ENCODE measurements around the gene RAMACL. TPM values are rescaled to one million over a fixed set of nuclear protein-coding genes. Genes with fewer than 3 reads are reported as not detected.

Gene RAMACL
- total RNA-seq, 4 donors from 2014 or later = 1.5 to 8.1 (median 1.8) TPM; not detected in 1

DNA sequence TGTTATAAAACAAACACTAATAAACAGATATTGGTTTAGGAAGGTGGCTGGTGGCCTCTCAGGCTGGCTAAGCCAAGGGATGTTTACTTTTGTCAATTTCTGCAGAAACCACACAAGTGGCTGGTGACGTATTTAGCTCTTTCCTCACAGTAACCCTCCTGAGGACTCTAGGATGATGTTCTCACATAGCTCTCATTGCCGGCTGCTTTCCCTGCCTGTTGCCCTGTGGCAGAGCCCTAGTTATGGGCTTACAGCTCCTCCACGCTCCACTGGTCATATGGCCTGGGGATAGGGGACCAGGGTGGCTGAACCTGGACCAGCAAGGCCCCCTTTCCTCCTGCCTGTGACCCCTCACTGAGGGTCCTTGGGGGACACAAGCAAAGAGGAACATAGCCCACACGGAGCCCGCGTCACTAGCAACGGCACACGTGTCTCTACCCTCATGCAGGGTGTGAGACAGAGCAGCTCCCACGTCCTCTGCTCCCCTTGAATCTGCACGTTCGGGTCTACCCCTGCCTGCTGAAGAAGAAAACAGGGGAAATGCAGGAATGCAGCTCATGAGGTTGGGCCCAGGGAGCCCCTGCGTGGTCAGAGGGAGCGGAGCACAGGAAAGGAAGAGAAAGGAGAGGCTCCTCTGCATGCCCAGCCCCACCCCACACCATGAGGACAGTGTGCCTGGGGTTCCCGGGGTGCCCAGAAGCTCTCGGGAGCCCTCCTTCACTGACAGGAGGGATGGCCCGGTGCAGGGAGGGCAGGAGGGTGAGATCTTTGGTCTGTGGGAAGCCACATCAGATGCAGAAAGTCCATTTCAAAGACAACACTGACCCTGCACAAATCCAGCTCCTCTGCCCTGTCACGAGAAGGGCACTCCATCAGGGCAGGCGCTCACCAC is 13.9 kb downstream of the RAMACL start:
- Histone ChIP-seq H3K27me3 (no peaks in the 10 kb centered on the region), H3K4me3 (no peak overlapping the region), H3K9me3 (peaks cover 0 to 5% of the 10 kb centered on the region in 2 donors), H3K27ac (no peak overlapping the region), H3K4me1 (peaks cover 0 to 7% of the 10 kb centered on the region in 2 donors), H3K36me3 (no peaks in the 10 kb centered on the region)
- TF ChIP-seq POLR2A (IDR thresholded peaks at IDR 0.05) = no peak
- TF ChIP-seq, protein P1, sequence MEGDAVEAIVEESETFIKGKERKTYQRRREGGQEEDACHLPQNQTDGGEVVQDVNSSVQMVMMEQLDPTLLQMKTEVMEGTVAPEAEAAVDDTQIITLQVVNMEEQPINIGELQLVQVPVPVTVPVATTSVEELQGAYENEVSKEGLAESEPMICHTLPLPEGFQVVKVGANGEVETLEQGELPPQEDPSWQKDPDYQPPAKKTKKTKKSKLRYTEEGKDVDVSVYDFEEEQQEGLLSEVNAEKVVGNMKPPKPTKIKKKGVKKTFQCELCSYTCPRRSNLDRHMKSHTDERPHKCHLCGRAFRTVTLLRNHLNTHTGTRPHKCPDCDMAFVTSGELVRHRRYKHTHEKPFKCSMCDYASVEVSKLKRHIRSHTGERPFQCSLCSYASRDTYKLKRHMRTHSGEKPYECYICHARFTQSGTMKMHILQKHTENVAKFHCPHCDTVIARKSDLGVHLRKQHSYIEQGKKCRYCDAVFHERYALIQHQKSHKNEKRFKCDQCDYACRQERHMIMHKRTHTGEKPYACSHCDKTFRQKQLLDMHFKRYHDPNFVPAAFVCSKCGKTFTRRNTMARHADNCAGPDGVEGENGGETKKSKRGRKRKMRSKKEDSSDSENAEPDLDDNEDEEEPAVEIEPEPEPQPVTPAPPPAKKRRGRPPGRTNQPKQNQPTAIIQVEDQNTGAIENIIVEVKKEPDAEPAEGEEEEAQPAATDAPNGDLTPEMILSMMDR (IDR thresholded peaks at IDR 0.05) = no peak
- DNase-seq = no peak
- intact Hi-C loops (cut with DNase I; ENCODE audit: low total_unique reads) = no loop called here

DNA sequence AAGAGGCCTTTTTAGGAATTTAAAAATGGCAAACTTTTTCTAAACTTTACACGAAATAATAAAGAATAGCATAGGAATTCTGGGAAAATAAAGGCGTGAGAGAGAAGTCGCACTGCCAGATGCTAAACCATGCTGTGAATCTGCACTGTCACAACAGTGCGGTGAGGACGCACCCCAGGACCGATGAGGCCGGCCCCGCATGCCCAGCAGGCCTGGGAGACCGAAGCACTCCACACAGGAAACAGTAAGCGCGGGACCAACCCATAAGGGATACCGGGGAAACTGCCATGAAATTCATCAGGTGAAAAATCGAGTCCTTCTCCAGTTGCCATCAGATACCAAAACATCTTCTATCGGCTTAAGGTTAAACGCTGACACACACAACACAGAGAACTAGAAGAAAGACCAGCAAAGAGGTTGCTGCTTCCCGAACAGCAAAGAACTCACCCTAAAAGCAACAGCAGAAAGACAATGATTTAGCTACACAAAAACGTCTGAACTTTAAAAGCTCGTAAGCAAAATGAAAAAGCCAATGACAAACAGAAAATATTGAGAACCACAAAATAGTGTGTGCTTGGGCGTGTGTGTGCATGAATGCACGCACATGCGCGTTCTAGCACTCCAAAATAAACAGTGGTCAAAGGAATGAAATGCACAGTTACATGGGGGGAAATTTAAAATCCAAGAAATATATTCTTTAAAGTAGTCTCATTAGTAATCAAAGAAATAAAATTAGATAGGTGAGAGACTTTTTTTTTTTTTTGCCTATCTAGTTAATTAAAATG is 15.4 kb downstream of the RAMACL start:
- Histone ChIP-seq H3K27me3 (no peaks in the 10 kb centered on the region), H3K4me3 (no peak overlapping the region), H3K36me3 (no peaks in the 10 kb centered on the region), H3K4me1 (peaks cover 0 to 14% of the 10 kb centered on the region in 2 donors), H3K9me3 (no peaks in the 10 kb centered on the region), H3K27ac (no peak overlapping the region)
- intact Hi-C loops (cut with DNase I; ENCODE audit: low total_unique reads) = no loop called here
- DNase-seq = no peak
- TF ChIP-seq, protein P1 (IDR thresholded peaks at IDR 0.05) = no peak
- TF ChIP-seq POLR2A (IDR thresholded peaks at IDR 0.05) = no peak

DNA sequence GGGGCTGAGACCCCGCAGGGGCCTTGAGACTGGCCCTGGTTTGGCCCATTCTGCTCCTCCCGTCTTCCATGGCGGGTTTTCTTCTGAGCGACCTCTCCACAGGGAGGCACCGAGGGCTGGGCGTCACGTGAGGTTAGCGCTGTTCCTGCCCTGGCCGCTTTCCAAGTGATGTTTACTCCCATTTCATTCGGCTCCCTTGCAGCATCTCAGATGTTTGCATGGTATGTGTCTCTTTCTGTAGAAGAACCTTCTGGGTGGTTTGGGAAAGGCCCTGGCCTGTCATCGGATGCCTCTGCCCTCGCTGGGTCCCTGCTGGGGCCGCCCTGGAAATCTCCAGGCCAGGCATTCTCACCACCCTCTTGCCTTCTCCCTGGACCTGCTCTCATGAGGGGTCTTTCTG is 17.3 kb downstream of the RAMACL start:
- no peak for TF ChIP-seq POLR2A (IDR thresholded peaks at IDR 0.05)
- TF ChIP-seq, protein P1 (IDR thresholded peaks at IDR 0.05) = no peak
- DNase-seq = no peak
- intact Hi-C loops (cut with DNase I; ENCODE audit: low total_unique reads) = no loop called here
- Histone ChIP-seq H3K4me1 (peaks cover 0 to 9% of the 10 kb centered on the region in 2 donors), H3K27ac (no peak overlapping the region), H3K27me3 (no peaks in the 10 kb centered on the region), H3K9me3 (no peaks in the 10 kb centered on the region), H3K4me3 (no peak overlapping the region), H3K36me3 (no peaks in the 10 kb centered on the region)

DNA sequence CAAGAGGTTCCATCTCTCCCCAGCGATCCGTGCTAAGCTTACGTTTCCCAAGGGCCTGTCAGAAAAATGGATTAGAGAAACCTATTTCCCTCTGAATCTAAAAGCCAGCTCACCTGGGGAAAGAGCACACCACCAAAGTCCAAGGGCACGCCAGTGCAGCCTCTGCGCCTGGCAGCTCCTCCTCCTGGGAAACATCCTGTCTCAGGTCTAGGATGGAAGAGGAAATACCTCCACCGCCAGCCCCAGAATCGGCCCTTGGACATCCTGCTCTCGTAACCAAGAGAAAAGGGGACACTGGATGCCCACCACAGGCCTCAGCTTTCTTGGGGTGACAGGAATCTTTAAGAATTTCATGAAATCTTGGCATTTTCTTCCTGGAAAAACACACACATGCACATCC is 18.7 kb downstream of the RAMACL start:
- no peaks in the 10 kb centered on the region for H3K36me3 ChIP-seq
- no peak overlapping the region for H3K4me3 ChIP-seq
- TF ChIP-seq, protein P1 (IDR thresholded peaks at IDR 0.05) = no peak
- TF ChIP-seq POLR2A (IDR thresholded peaks at IDR 0.05) = no peak
- peak overlapping the region; percentile 23 to 43 for H3K27ac ChIP-seq
- no peak for DNase-seq
- no peaks in the 10 kb centered on the region for H3K27me3 ChIP-seq
- peaks cover 0 to 9% of the 10 kb centered on the region in 2 donors for H3K4me1 ChIP-seq
- H3K9me3 ChIP-seq = no peaks in the 10 kb centered on the region
- intact Hi-C loops (cut with DNase I; ENCODE audit: low total_unique reads) = no loop called here

DNA sequence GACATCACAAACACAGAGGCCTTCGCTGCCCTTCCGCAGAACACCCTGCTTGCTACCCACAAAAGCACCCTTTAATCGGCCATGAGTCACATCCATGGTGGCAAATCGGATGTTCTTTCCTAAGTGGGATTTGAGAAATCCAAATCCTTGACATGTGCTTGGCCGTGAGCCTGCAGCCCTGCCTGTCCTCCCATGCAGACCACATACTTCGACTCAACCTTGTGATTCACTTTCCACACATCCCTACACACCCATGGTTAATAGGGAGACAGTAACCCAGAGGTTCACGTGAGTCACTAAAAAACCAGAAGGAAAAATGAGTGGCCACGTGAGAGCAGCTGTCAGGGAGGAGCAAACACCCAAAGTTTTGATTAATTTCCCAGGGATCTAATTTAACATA is 19.4 kb downstream of the RAMACL start:
- Histone ChIP-seq H3K9me3 (no peaks in the 10 kb centered on the region), H3K4me3 (no peak overlapping the region), H3K4me1 (peaks cover 0 to 11% of the 10 kb centered on the region in 2 donors), H3K27ac (peak overlapping the region; percentile 23 to 43), H3K27me3 (no peaks in the 10 kb centered on the region), H3K36me3 (no peaks in the 10 kb centered on the region)
- TF ChIP-seq, protein P1 (IDR thresholded peaks at IDR 0.05) = no peak
- intact Hi-C loops (cut with DNase I; ENCODE audit: low total_unique reads) = no loop called here
- peak; percentile 51 to 52 for DNase-seq

All from uterus (tissue), 4 donors.